Esophagus squamous epithelium (tissue), 5 donors: ENCODE results near the gene SOX6. TPM values are rescaled to one million over a fixed set of nuclear protein-coding genes. Genes with fewer than 3 reads are reported as not detected.
A peak's percentile ranks its signal among the peaks of the same experiment; 100 is the strongest.

Experiments used
- DNase-seq: peaks from one replicate; lab custom pipeline; 2025; lab: John Stamatoyannopoulos, UW
- H3K27ac ChIP-seq, 4 donors: fragments of 200-600 bp; sonication (generic); one replicate each; pipeline ENCODE4 v1.5.1; 2016 to 2019; ENCODE audit warnings: mild to moderate bottlenecking in 1 of 4
- H3K27me3 ChIP-seq, 4 donors: fragments of 200-600 bp; sonication (generic); 1 replicate in 3 of 4; 2 replicates in 1 of 4; pipeline versions ENCODE4 v1.5.1 to v1.6.0; 2017 to 2021; ENCODE audit warnings: antibody characterized with exemption in 1 of 4
- H3K36me3 ChIP-seq, 3 donors: fragments of 200-600 bp; sonication (generic); one replicate each; pipeline ENCODE4 v1.5.1; 2016 to 2019
- H3K4me1 ChIP-seq, 3 donors: fragments of 200-600 bp; sonication (generic); one replicate each; pipeline ENCODE4 v1.5.1; 2017 to 2019
- H3K4me3 ChIP-seq, 4 donors: fragments of 200-600 bp; sonication (generic); 1 replicate in 3 of 4; 2 replicates in 1 of 4; pipeline ENCODE4 v1.5.1; 2016 to 2019; ENCODE audit warnings: mild to moderate bottlenecking in 2 of 4, moderate library complexity in 1 of 4
- H3K9me3 ChIP-seq, 3 donors: fragments of 200-600 bp; sonication (generic); one replicate each; pipeline ENCODE4 v1.5.1; 2016 to 2019
- POLR2A ChIP-seq, 4 donors: fragments of 450-650 bp; IDR thresholded peaks; one replicate each; pipeline ENCODE4 v1.6.1; 2017; ENCODE audit warnings: antibody characterized with exemption in 4 of 4, mild to moderate bottlenecking in 4 of 4, moderate library complexity in 3 of 4
- WGBS, 2 donors: methylation state at CpG; one replicate each; pipeline ENCODE4 v1.1.5; 2018; 5-methylcytosine and 5-hydroxymethylcytosine counted together
- intact Hi-C: fragments of 100-400 bp; cut with DNase I; formaldehyde crosslinking; loops from one replicate; pipeline ENCODE4 v1.15.0; 2022
- total RNA-seq, 4 donors: library from RNA; depleted of rRNA; stranded (reverse); fragments of >200 nt; gene quantifications; one replicate each; pipeline ENCODE4 v1.1.0, GENCODE V29; 2016
- TF ChIP-seq, protein P1 (sequence below), 6 experiments: fragments of 450-650 bp in 4 of 6; fragments of 200-600 bp in 2 of 6; sonication (generic) in 2 of 6; IDR thresholded peaks; one replicate each; pipeline ENCODE4 v1.5.1; 2016 to 2019; ENCODE audit warnings: antibody characterized with exemption in 6 of 6, mild to moderate bottlenecking in 4 of 6, moderate library complexity in 4 of 6
- donor health status: DM: yes; HTN: yes; CAD: no.

SOX6 gene
- total RNA-seq, 4 donors from 2014 or later = 7.8 to 16.0 (median 10.6) TPM

DNA sequence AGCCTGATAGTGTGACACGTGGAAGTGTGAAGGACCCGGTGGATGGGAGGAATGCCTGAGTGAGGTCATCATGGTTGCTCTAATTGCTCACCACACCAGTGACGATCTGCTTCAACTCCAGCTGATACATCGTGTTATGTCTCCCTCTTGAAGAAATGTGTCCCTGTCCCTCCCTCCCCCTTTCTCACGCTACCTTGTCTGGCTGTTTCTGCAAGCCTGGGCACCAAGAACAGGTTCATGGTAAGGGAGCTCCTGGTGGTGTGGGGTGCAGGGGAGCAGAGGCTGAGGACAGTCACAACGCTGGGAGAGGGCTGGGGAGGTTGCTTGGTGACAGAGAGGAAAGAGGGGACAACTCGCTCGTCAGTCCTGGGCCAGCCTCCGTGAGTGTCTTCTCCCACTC, 413.4 kb downstream of the SOX6 start:
- Histone ChIP-seq H3K9me3 (peaks cover 0 to 6% (median 0%) of the 10 kb centered on the region in 3 donors), H3K27ac (no peak overlapping the region), H3K4me1 (peaks cover 0 to 10% (median 1%) of the 10 kb centered on the region in 3 donors), H3K4me3 (no peak overlapping the region), H3K27me3 (no peaks in the 10 kb centered on the region), H3K36me3 (no peaks in the 10 kb centered on the region)
- intact Hi-C loops = no loop called here
- TF ChIP-seq, protein P1, sequence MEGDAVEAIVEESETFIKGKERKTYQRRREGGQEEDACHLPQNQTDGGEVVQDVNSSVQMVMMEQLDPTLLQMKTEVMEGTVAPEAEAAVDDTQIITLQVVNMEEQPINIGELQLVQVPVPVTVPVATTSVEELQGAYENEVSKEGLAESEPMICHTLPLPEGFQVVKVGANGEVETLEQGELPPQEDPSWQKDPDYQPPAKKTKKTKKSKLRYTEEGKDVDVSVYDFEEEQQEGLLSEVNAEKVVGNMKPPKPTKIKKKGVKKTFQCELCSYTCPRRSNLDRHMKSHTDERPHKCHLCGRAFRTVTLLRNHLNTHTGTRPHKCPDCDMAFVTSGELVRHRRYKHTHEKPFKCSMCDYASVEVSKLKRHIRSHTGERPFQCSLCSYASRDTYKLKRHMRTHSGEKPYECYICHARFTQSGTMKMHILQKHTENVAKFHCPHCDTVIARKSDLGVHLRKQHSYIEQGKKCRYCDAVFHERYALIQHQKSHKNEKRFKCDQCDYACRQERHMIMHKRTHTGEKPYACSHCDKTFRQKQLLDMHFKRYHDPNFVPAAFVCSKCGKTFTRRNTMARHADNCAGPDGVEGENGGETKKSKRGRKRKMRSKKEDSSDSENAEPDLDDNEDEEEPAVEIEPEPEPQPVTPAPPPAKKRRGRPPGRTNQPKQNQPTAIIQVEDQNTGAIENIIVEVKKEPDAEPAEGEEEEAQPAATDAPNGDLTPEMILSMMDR (IDR thresholded peaks at IDR 0.05) = no peak
- TF ChIP-seq POLR2A (IDR thresholded peaks at IDR 0.05) = no peak
- no peak for DNase-seq
- WGBS, 2 donors = 81 to 94% methylated on average over 6 to 8 of the region's 9 CpGs

DNA sequence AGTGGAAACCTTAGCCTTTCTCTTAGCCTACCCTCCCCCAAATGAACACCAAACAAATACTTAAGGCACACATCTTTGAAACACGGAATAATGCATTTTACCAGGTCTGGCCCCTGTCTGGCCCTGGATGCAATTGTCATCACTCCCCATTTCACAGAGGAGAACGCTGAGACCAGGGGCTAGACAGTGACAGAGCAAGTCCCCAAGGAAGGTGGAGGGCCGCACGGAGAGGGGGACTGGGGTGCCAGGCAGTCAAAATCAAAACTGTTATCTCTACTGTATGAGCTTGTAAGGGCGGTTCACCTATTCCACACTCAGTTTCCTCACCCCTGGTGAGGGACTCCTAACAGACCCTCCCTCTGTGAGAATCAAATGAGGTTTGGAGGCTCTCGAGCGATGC, 414.2 kb downstream of the SOX6 start:
- no peak for DNase-seq
- Histone ChIP-seq H3K36me3 (no peaks in the 10 kb centered on the region), H3K4me1 (peaks cover 0 to 10% (median 4%) of the 10 kb centered on the region in 3 donors), H3K27ac (no peak overlapping the region), H3K9me3 (peaks cover 0 to 6% (median 0%) of the 10 kb centered on the region in 3 donors), H3K27me3 (no peaks in the 10 kb centered on the region), H3K4me3 (no peak overlapping the region)
- 95 to 98% methylated on average over 6 to 7 of the region's 7 CpGs for WGBS, 2 donors
- TF ChIP-seq, protein P1 (IDR thresholded peaks at IDR 0.05) = no peak
- no peak for TF ChIP-seq POLR2A (IDR thresholded peaks at IDR 0.05)
- intact Hi-C loops = no loop called here

DNA sequence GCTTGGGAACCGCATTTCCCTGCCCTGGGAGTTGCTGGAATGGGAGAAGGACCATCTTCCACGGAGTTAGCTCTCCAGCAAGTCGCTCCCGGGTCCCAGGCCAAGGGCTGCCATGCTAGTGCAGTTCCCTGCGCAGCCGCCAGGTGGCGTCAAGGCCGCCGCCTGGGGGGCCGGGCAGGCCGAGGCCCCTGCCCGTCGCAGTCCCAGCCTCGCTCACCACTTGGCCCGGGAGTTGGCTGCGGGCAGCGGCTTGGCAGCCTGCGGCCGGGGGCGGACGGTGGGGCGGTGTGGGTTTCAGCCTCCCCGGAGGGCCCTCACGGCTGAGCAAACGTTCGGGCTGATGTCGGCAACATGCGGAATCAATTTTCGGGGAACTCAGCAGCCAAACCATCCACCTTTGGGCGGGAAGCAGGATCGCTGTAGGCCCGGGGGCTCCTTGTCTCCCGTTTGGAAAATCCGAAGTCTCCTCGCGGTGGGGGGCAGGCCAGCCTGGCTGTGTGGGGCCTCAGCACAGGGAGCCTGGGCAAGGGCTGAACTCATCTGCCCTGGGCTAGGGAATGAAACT, 415.1 kb downstream of the SOX6 start:
- H3K27ac ChIP-seq = no peak overlapping the region
- peaks cover 0 to 10% (median 4%) of the 10 kb centered on the region in 3 donors for H3K4me1 ChIP-seq
- no peaks in the 10 kb centered on the region for H3K36me3 ChIP-seq
- 78 to 80% methylated on average over 1 to 8 of the region's 36 CpGs for WGBS, 2 donors
- DNase-seq = no peak
- H3K4me3 ChIP-seq = no peak overlapping the region
- TF ChIP-seq, protein P1 (IDR thresholded peaks at IDR 0.05) = peak in 4 of 6 experiments; percentile 37 to 58 (median 46)
- no peak for TF ChIP-seq POLR2A (IDR thresholded peaks at IDR 0.05)
- intact Hi-C loops = no loop called here
- H3K9me3 ChIP-seq = peaks cover 0 to 3% (median 0%) of the 10 kb centered on the region in 3 donors
- H3K27me3 ChIP-seq = no peaks in the 10 kb centered on the region

DNA sequence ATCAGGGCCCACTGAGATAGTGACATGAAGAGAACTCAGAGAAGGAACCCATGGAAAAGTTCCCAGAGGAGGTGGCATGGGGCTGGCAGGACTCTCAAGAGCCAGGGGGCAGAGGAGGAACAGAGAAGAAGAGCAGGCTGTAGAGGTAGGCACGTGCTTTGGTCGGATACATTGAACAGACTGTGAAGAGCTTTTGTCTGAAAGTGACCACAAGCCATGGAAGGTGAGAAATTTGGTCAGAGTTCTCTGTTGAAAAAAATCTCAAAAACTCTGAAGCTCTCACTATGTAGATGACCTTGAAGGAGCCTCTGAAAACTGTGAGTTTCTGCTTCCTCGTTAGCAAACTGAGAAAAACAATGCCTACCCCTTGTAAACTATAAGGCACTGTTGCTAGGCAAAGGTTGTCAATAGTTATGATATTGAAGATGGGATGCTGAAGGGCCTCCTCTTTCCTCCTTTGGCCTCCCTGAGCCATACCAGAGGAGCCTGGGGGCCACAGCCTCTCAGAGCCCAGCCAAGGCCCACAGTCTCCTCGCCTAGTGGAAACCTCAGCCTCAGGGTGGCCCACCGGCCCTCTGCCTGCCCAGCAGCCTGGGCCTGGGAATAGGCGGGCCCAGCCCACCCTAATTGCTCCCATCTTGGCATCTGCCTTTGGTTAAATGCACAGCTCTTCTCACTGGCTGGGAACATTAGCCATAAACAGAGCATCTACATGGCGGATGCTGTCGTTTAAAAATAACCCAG, 415.7 kb downstream of the SOX6 start:
- intact Hi-C loops = no loop called here
- Histone ChIP-seq H3K36me3 (no peaks in the 10 kb centered on the region), H3K27ac (no peak overlapping the region), H3K27me3 (no peaks in the 10 kb centered on the region), H3K9me3 (no peaks in the 10 kb centered on the region), H3K4me1 (peaks cover 0 to 10% (median 4%) of the 10 kb centered on the region in 3 donors), H3K4me3 (no peak overlapping the region)
- 74 to 89% methylated on average over 3 to 4 of the region's 8 CpGs for WGBS, 2 donors
- DNase-seq = no peak
- TF ChIP-seq, protein P1 (IDR thresholded peaks at IDR 0.05) = no peak
- no peak for TF ChIP-seq POLR2A (IDR thresholded peaks at IDR 0.05)

DNA sequence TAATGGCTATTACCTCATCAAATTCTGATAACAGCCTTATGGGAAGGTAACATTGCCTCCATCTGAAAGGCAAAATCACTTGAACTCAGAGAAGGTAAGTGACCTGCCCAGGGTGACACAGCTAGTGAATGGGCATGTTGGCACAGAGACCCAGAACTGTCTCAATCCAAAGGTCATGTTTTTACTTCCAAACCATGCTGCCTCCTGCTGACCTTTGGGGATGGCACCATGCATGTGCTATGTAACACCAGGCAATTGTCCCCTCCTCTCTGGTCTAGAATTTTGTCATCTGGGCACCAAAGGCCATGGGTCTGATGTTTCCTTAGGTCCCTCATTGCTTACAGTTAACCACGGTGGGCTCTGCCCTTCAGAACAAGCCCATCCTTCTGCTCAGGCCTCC, 417.4 kb downstream of the SOX6 start:
- Histone ChIP-seq H3K27me3 (no peaks in the 10 kb centered on the region), H3K4me1 (peaks cover 0 to 6% (median 4%) of the 10 kb centered on the region in 3 donors), H3K27ac (no peak overlapping the region), H3K9me3 (no peaks in the 10 kb centered on the region), H3K36me3 (no peaks in the 10 kb centered on the region), H3K4me3 (no peak overlapping the region)
- TF ChIP-seq POLR2A (IDR thresholded peaks at IDR 0.05) = no peak
- TF ChIP-seq, protein P1 (IDR thresholded peaks at IDR 0.05) = no peak
- no peak for DNase-seq
- WGBS, 2 donors = no CpG with 5 or more reads among the region's 1 CpG
- intact Hi-C loops = no loop called here
